ENCODE data around the gene ABCF3. TPM values are rescaled to one million over a fixed set of nuclear protein-coding genes. Genes with fewer than 3 reads are reported as not detected.

The ABCF3 gene
- total and polyA plus RNA-seq, 2 of the 13 experiments (the other 11 are each of a cell fraction or from before 2014, with no cell fraction given), result 38.8 to 46.5 TPM

DNA sequence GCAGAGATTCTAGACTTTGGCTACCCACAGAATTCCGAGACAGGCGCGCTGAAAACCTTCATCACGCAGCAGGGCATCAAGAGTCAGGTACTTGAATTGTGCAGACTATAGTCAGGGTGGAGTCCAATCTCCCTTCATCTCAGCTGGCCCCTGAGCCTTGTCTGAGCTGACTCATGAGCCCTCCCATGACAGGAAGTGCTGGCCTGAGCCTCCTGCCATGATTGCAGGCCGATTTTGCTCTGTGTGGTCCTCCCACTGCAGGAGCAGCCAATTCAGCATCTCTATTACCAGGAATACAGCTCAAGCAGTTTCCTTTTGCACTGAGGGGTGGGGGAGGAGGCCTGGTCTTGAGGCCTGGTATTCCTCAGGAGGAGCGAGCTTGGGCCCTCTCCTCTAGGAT lies 5.8 kb upstream of the ABCF3 start:
- in situ Hi-C loops (cut with HindIII; ENCODE audit: extremely low pct_ligation_motif_present, low pct_unique_long_range_greater_than_20kb) (no loop called here), intact Hi-C loops (cut with micrococcal nuclease; ENCODE audit: unreplicated experiment) (no loop called here)
- CTCF ChIA-PET (ENCODE audit: low intra/inter-chr PET ratio, low total read pairs), result no interaction called here
- BruUV-seq (replicated peaks), result no TSS peak
- WGBS (ENCODE audit: low lambda C conversion rate), result 96% methylated on average over 4 of the region's 6 CpGs
- POLR2A ChIA-PET, result interaction anchor here (0.7 kb wide), 1 partner anchor 28 kb away, joined by 3 read pairs; no protein-coding TSS in a partner anchor
- TF ChIP-seq ZNF350 (CRISPR knock-in tag; IDR thresholded peaks at IDR 0.05; ENCODE audit: borderline replicate concordance, low read depth) (no peak), MAZ (IDR thresholded peaks at IDR 0.05; ENCODE audit: borderline replicate concordance, low read depth, low read length) (no peak), MAZ (CRISPR knock-in tag; IDR thresholded peaks at IDR 0.05; ENCODE audit: low read depth) (no peak), ZNF121 (CRISPR knock-in tag; IDR thresholded peaks at IDR 0.05) (no peak)
- TF ChIP-seq, protein P1, sequence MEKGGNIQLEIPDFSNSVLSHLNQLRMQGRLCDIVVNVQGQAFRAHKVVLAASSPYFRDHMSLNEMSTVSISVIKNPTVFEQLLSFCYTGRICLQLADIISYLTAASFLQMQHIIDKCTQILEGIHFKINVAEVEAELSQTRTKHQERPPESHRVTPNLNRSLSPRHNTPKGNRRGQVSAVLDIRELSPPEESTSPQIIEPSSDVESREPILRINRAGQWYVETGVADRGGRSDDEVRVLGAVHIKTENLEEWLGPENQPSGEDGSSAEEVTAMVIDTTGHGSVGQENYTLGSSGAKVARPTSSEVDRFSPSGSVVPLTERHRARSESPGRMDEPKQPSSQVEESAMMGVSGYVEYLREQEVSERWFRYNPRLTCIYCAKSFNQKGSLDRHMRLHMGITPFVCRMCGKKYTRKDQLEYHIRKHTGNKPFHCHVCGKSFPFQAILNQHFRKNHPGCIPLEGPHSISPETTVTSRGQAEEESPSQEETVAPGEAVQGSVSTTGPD (CRISPR knock-in tag; IDR thresholded peaks at IDR 0.05), result no peak
- TF ChIP-seq, protein P2, sequence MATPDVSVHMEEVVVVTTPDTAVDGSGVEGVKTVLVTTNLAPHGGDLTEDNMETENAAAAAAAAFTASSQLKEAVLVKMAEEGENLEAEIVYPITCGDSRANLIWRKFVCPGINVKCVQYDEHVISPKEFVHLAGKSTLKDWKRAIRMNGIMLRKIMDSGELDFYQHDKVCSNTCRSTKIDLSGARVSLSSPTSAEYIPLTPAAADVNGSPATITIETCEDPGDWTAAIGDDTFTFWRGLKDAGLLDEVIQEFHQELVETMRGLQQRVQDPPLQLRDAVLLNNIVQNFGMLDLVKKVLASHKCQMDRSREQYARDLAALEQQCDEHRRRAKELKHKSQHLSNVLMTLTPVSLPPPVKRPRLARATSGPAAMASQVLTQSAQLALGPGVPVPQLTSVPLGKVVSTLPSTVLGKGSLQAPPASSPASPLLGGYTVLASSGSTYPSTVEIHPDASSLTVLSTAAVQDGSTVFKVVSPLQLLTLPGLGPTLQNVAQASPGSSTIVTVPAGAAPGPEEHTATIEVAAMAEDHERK (CRISPR knock-in tag; IDR thresholded peaks at IDR 0.05; ENCODE audit: low read depth), result no peak
- TF ChIP-seq, protein P3, sequence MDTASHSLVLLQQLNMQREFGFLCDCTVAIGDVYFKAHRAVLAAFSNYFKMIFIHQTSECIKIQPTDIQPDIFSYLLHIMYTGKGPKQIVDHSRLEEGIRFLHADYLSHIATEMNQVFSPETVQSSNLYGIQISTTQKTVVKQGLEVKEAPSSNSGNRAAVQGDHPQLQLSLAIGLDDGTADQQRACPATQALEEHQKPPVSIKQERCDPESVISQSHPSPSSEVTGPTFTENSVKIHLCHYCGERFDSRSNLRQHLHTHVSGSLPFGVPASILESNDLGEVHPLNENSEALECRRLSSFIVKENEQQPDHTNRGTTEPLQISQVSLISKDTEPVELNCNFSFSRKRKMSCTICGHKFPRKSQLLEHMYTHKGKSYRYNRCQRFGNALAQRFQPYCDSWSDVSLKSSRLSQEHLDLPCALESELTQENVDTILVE (CRISPR knock-in tag; IDR thresholded peaks at IDR 0.05), result no peak
- Histone ChIP-seq H3K79me2 (ENCODE audit: insufficient read depth, low read length) (peaks cover 16% of the 10 kb centered on the region), H2AFZ (ENCODE audit: low read length) (no peak overlapping the region), H3K36me3 (replicated peaks in 1 of 2; ENCODE audit: control insufficient read depth in 1 of 2, insufficient read depth in 2 of 2, low read length in 2 of 2) (peaks cover 55 to 70% of the 10 kb centered on the region in 2 experiments), H3K4me1 (ENCODE audit: insufficient read depth, low read length) (peaks cover 20% of the 10 kb centered on the region), H3K9ac (ENCODE audit: insufficient read depth, low read depth, low read length) (no peak overlapping the region), H3K4me2 (ENCODE audit: low read depth, low read length) (no peak overlapping the region), H3K27ac (ENCODE audit: extremely low read length, insufficient read depth, low read length) (no peak overlapping the region), H3K9me3 (ENCODE audit: low read length) (no peaks in the 10 kb centered on the region), H3K27me3 (ENCODE audit: control insufficient read depth in 1 of 2, insufficient read depth in 2 of 2, low read length in 2 of 2) (no peaks in the 10 kb centered on the region; a peak in 1 of 5 replicates), H3K4me3 (replicated peaks in 1 of 3; ENCODE audit: insufficient read depth in 1 of 3, low read depth in 2 of 3, low read length in 3 of 3) (no peak overlapping the region), H4K20me1 (ENCODE audit: insufficient read depth, low read length) (no peaks in the 10 kb centered on the region; the same call in 1 of the 2 replicates)
- DNase-seq (ENCODE audit: low spot score) (no peak), ATAC-seq (no peak), FAIRE-seq (no peak)

All from HepG2 (cell line).